HG03135 (cell line): ENCODE data around the gene PSMD2.
A peak's percentile ranks its signal among the peaks of the same experiment; 100 is the strongest.

ENCODE experiments used
- ATAC-seq: cut with Tn5 transposase; IDR thresholded peaks from one replicate; pipeline ENCODE4 v1.9.1; 2021; ENCODE audit warnings: mild to moderate bottlenecking, moderate library complexity; ENCODE audit not compliant: unreplicated experiment

Gene PSMD2

DNA sequence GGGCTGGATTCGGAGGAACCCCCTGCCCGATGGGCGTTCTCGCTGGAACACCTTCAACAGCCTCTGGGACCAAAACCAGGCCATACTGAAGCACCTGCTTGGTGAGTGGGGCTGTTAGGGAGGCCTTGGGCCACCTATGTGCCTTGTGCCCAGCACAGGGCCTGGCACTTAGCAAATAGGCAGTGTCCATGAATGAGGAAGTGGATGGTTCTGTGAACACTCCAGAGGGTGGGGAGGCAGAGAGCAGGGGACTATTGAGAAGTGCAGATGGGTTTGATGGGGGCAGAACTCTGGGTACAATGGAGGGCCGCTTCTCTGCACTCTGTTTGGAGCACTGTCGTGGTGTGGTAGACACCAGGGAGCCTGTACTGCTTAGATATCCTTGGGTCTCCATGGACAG, 21.7 kb upstream of the PSMD2 start:
- no peak for ATAC-seq

DNA sequence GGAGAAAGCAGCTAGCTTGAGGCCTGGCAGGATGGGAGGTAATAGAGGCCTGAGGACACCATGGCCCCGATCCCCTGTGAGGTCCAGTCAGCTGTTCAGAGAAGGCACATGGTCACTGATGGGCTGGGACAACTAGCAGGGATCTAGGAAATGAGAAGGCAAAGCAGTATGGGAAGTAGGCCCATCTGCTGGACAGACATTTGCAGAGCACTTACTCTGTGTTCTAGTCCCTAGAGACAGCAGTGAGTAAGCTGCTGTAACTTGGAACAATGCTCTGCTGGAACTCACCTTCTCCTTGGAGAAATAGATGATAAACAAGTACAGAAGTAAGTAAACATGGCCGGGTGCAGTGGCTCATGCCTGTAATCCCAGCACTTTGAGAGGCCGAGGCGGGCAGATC, 16.1 kb upstream of the PSMD2 start:
- ATAC-seq: no peak

DNA sequence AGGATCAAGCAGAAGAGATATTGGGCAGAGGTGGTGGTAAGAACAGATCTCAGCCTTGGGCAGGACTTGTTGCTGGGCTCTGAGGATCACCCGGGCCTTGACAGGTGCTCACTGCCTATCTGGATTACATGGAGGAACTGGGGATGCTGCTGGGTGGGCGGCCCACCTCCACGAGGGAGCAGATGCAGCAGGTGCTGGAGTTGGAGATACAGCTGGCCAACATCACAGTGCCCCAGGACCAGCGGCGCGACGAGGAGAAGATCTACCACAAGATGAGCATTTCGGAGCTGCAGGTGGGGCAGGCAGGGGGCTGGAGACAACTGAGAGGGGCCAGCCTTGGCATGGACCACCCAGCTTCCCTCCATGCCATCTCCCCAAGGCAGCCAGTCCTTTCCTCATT, 15.4 kb upstream of the PSMD2 start:
- no peak for ATAC-seq

DNA sequence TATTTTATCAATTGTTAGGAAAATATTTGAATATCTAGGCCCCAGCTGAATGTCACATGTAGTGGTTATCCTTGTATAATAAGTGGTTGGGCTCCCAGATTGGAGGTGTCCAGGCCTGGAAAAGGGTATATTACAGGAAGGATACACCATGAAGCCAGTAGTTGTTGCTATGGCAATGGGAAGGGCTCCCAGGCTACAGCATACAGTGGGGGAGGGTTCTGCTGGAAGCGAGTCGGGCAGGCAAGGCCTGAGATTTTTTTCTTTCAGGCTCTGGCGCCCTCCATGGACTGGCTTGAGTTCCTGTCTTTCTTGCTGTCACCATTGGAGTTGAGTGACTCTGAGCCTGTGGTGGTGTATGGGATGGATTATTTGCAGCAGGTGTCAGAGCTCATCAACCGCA, 14.3 kb upstream of the PSMD2 start:
- no peak for ATAC-seq

DNA sequence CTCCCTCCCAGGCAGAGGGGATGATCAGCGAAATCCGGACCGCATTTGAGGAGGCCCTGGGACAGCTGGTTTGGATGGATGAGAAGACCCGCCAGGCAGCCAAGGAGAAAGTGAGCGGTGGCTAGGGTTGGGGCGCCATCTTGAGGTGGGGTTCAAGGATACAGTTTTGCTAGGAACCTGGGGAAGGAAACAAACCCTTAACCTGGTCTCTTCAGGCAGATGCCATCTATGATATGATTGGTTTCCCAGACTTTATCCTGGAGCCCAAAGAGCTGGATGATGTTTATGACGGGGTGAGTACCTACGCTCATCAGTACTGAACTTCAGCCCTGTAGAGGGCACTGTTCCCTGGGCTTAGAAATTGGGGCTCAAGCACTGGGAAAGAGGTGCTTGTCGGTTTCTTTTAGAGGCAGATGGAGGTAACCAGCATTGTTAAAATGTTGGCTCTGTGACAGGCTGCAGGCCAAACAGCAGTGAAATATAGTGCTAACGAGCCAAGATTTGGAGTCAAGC, 9.6 kb upstream of the PSMD2 start:
- ATAC-seq: no peak

DNA sequence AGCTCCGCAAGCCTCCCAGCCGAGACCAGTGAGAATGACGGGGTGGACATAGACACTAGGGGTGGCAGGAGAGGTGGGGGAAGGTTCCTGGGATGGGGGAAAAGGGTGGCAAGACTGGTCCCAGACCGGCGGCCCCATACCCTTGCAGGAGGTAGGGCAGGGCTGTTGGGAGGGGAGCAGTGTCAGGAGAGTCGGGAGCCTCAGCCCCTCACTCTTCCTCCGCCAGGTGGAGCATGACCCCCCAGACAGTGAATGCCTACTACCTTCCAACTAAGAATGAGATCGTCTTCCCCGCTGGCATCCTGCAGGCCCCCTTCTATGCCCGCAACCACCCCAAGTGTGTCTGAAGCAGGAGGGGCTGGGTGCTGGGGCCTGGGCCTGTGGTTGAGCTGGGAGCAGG, 8.7 kb upstream of the PSMD2 start:
- ATAC-seq: no peak

DNA sequence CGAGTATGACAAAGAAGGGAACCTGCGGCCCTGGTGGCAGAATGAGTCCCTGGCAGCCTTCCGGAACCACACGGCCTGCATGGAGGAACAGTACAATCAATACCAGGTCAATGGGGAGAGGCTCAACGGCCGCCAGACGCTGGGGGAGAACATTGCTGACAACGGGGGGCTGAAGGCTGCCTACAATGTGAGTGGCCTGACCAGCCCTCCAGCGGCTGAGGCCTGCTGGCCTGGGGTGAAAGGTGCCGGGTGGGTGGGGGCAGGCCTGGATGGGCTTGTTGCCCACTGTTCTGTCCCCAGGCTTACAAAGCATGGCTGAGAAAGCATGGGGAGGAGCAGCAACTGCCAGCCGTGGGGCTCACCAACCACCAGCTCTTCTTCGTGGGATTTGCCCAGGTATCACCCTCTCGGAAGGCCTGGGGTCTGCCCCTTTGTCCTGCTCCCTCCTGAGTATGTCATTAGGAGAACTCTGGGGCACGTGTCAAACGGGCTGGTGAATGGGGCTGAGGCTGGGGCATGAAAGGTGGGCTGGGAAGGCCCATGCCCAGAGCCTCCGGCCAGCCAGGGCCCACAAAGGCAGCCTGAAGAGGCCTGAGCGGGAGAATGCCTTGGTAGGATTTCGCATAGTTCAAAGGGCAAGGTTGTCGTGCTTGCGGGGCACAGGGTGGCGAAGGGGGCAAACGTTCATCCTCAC, 7.8 kb upstream of the PSMD2 start:
- ATAC-seq: no peak

DNA sequence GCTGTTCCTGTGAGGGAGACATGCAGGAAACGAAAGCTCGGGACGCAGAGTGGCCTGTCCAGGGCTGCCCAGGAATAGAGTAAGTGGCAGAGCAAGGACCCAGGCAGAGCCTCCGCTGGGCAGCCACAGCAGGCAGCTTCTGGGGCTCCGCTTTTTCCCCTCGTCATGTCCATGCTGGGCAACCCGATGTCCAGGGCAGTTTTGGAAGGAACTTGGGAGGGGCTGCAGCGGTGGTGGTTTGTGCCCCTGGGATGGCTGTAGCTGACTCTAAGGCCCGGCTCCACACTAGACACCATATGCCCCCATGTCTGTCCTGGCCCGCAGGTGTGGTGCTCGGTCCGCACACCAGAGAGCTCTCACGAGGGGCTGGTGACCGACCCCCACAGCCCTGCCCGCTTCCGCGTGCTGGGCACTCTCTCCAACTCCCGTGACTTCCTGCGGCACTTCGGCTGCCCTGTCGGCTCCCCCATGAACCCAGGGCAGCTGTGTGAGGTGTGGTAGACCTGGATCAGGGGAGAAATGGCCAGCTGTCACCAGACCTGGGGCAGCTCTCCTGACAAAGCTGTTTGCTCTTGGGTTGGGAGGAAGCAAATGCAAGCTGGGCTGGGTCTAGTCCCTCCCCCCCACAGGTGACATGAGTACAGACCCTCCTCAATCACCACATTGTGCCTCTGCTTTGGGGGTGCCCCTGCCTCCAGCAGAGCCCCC, 7.1 kb upstream of the PSMD2 start:
- no peak for ATAC-seq

DNA sequence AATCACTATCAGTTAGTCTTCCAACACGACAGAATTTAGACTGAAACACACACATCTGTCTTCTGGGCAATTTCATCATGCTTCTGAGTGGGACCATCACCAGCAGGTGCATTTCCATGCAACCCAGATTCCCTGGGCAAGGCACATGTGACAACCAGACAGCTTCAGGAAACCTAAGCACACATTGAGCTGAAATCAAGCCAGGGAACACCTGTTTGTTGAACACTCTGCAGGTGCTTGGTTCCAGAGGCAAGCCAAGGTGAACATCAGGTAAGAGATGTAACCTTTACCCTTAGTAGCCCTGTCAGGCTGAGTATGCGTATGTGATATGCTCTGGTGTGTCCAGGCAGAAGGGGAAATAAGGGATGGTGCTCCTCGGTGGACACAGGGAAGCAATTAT, 3.3 kb upstream of the PSMD2 start:
- ATAC-seq: no peak

DNA sequence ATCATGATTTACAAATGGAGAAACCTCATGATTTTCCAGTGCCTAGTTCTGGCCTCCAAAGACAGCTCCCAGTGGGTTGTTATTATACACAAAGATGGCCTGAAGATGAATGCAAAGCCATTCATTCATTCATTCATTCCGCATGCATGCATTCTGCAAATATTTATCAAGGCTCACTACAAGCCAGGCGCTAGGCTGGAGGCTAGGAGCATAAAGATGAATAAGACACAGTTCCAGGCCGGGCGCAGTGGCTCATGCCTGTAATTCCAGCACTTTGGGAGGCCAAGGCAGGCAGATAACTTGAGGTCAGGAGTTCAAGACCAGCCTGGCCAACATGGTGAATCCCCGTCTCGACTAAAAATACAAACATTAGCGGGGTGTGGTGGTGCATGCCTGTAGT, 2.4 kb upstream of the PSMD2 start:
- ATAC-seq: no peak

DNA sequence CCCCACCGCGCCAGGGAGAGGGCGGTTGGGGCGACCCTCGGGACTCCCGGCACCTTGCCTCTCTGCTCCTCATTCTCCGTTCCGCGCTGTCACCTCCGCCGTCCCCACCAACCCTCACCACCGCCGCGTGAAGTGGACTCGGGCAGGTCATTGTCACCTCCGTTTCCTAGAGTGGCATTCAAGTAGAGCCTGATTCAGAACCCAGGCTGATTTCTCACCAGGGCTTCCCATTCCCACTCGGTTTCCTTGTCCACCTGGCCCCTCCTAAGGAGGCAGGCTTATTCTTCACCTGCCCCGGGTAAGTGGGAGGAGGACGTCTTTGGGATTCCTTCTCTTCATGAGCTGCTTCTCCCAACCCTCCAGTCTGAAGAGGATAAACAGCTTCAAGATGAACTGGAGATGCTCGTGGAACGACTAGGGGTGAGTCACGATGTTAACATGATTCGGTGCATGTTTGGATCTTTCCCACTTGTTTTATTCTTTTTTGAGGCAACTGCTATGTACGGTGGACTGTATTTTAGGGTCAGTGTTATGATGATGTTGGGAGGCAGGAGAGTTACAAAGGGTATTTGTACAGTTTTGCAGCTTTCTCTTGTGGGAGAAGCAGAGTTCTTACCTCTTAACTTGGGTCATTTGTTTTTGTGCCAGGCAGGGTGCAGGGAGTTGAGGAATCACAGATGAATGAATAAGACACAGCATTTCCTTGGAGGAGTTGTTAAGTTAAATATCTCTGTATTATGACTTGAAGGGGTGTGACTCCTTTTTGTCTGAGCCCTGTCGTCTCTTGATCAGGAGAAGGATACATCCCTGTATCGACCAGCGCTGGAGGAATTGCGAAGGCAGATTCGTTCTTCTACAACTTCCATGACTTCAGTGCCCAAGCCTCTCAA, 692 bp downstream of the PSMD2 start:
- ATAC-seq: no peak

DNA sequence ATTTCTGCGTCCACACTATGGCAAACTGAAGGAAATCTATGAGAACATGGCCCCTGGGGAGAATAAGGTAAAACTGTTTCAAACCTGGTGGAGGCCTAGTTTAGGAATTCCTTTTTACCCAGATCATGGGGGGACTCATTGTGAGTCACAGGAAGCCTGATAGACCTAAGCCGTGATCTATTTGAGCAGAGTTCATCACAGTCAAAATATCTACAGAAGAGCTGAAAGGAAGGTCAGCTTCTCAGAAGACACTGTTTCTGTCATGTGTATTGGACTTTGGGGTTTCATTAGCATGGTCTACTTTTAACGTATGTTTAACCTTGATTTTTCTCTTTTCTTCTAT, 1.3 kb downstream of the PSMD2 start:
- no peak for ATAC-seq

DNA sequence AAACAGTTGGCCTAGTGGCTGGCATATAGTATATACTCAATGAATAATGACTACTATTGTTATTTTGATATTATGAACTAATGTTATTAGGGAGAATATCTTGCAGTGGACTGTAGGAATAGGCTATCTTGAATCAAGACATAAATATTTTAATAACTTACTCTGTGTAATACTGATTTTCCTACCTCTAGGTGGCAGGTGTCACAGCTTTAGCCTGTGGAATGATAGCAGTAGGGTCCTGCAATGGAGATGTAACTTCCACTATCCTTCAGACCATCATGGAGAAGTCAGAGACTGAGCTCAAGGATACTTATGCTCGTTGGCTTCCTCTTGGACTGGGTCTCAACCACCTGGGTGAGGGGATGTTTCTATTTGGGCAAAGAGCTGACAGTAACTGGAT, 6.5 kb downstream of the PSMD2 start:
- no peak for ATAC-seq

DNA sequence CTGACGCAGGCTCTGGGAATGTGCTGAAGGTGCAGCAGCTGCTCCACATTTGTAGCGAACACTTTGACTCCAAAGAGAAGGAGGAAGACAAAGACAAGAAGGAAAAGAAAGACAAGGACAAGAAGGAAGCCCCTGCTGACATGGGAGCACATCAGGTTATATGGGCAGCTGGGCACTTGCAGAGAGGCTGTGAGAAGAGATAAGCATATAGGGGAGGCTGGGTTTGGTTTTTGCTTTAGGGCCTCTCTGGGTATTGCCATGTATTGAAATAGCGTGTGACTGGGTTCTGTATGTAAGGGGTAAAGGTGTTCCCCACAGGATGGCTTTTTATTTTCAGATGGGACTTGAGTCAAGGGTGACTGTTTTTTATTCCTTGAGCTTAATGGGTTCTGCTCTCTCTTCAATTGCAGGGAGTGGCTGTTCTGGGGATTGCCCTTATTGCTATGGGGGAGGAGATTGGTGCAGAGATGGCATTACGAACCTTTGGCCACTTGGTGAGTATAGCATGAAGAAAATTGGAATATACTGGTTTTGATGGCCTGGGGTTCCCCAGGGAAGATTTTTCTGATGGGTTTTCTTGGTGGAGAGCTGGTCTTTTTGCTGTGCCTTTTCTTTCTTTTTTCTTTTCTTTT, 7.4 kb downstream of the PSMD2 start:
- no peak for ATAC-seq

DNA sequence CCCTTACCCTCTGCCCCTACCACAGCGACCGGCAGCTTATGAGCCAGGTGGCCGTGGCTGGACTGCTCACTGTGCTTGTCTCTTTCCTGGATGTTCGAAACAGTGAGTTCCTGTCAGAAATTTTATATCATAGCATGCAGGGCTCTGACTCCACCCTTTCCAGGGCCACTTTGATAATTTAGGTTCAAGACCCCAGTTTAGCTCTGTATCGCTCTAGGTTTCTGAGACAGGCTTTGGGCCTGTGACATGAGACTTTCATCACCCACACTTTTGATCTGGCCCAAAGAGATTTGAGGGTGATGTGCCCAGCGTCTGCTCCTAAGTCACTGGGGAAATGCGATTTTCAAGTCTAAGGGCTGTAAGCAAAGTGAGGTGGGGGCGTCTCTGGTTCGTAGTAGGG, 8.9 kb downstream of the PSMD2 start:
- no peak for ATAC-seq

DNA sequence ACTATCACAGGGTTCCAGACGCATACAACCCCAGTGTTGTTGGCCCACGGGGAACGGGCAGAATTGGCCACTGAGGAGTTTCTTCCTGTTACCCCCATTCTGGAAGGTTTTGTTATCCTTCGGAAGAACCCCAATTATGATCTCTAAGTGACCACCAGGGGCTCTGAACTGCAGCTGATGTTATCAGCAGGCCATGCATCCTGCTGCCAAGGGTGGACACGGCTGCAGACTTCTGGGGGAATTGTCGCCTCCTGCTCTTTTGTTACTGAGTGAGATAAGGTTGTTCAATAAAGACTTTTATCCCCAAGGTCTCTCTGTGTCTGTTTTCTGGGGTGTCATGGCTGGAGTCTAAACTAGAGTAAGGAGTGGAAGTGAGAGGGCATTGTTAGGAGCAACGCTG, 9.7 kb downstream of the PSMD2 start:
- no peak for ATAC-seq

DNA sequence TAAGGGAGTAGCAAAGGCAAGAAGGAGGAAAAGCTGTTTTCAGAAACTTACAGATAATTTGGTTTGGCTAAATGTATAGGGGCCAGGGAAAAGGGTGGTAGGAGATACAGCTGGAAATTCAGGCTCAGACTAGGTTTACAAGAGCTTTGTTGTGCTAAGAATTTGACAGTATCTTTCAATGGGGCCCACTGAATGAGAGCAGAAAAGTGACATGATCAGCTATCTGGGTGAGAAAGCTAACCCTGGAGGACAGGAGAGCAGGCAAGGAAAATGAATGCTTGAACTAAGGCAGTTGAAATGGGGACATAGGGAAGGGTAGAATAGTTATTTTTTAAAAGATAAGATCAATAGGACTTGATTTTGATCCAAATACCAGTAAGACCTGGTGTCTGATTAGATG, 12.6 kb downstream of the PSMD2 start:
- ATAC-seq: no peak

DNA sequence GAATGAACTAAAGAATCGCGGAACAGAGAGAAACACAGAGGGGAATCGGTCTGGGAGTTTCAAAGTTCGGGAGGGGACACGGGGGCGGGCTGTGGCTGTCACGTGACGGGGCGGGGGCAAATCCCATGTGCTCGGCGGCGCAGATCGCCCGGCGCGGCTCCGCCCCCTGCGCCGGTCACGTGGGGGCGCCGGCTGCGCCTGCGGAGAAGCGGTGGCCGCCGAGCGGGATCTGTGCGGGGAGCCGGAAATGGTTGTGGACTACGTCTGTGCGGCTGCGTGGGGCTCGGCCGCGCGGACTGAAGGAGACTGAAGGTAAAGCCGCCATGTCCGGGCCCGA, 15.3 kb downstream of the PSMD2 start, which contains the start of gene EIF4G1:
Gene EIF4G1, plus strand, starts transcription at position 244 of the 337 bp plus-strand sequence. CDS start 1,191 bp downstream, outside the sequence.
- ATAC-seq: peak; percentile 84

DNA sequence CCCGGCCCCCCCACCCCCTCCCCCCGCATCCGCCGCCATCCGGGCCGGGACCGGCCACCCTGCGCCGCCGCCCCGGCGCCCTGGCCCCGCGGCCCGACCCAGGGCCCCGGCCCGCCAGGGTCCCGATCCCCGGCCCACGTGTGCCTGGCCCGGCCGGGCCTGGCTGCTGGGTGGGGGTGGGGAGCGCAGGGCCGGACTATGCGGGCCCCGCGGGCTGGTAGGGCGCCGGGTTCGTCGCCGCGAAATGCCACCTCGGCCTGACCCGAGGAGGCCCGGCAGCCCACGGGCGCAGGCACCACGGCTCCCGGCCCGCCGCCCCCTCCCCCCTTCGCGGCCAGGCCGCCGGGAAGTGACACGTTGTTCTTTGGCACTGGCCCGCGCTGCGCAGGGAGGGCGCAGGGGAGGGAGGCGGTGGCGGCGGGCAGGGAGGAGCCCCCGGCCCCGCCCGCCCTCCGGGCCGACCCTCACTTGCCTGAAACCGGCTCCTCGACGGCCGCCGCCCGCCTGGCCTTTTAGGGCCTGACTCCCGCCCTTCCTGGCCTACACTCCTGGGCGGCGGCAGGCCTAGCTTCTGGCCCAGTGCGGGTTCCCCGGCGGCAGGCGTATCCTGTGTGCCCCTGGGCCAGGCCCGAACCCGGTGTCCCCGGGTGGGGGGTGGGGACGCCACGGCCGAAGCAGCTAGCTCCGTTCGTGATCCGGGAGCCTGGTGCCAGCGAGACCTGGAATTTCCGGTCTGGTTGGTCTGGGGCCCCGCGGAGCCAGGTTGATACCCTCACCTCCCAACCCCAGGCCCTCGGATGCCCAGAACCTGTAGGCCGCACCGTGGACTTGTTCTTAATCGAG, 15.9 kb downstream of the PSMD2 start:
- ATAC-seq: peak; percentile 36

DNA sequence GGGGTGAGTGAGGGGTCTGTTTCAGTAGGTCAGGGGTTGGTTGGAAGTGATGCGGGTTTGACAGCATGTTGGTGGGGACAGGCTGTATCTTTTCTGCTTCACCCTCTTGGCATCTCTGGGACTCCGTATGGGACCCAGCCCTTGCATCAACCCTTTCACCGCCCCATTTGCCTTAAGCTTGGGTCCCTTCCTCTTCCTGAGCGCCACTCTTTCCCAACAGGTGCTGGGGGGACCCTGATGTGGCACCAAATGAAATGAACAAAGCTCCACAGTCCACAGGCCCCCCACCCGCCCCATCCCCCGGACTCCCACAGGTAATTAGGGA, 16.5 kb downstream of the PSMD2 start:
- no peak for ATAC-seq
